HepG2 (cell line): ENCODE results near the gene KRTAP10-2. TPM values are rescaled to one million over a fixed set of nuclear protein-coding genes. Genes with fewer than 3 reads are reported as not detected.

Experiments
- ATAC-seq: fragments of 200-7000 bp; cut with Tn5 transposase; 3 replicates; pipeline ENCODE4 v1.9.1; 2020; ENCODE audit warnings: mild to moderate bottlenecking, moderate library complexity
- BruUV-seq: library from RNA; stranded (reverse); fragments of 400-500 nt; replicated peaks from 2 replicates; lab custom pipeline; 2021; lab: Mats Ljungman, UMichigan
- CTCF ChIA-PET: fragments of 300-600 bp; formaldehyde crosslinking; extraction: SDS; loops from one replicate; lab custom pipeline; 2021; ENCODE audit warnings: low total read pairs, inconsistent platforms, low intra/inter-chr PET ratio; lab: Yijun Ruan, JAX
- POLR2A ChIA-PET: fragments of 350-600 bp; sonication (Branson Sonifier 250); formaldehyde crosslinking; loops from one replicate; lab custom pipeline; 2020; ENCODE audit warnings: antibody characterized with exemption, inconsistent platforms; lab: Yijun Ruan, JAX
- DNase-seq: peaks from one replicate; pipeline ENCODE4 v3.0.0-alpha.2; 2015; ENCODE audit warnings: low spot score
- FAIRE-seq: peaks from 3 replicates; lab custom pipeline; 2011; peaks lifted over from hg19 to GRCh38; lab: Jason Lieb, UNC
- H2AFZ ChIP-seq: one replicate; pipeline ENCODE4 v1.6.1; 2011; ENCODE audit warnings: low read length, inconsistent platforms
- H3K27ac ChIP-seq: fragments of 300-600 bp; 3 replicates; pipeline ENCODE4 v1.8.0; 2011; ENCODE audit warnings: mixed run types, mild to moderate bottlenecking, mixed read lengths, low read length, inconsistent platforms; ENCODE audit not compliant: insufficient read depth; ENCODE audit errors: extremely low read length
- H3K27me3 ChIP-seq, 2 experiments: fragments of 200-600 bp in 1 of 2; 2 replicates in 1 of 2; 3 replicates in 1 of 2; pipeline versions ENCODE4 v1.6.0 to v1.8.0; 2011; ENCODE audit warnings: low read length in 2 of 2, mild to moderate bottlenecking in 2 of 2, moderate library complexity in 2 of 2, inconsistent platforms in 1 of 2; ENCODE audit not compliant: insufficient read depth in 2 of 2, control insufficient read depth in 1 of 2
- H3K36me3 ChIP-seq, 2 experiments: fragments of 200-600 bp in 1 of 2; replicated peaks in 1 of 2; 2 replicates in 1 of 2; 3 replicates in 1 of 2; pipeline versions ENCODE4 v1.5.1 to v1.8.0; 2011; ENCODE audit warnings: low read length in 2 of 2, inconsistent platforms in 1 of 2; ENCODE audit not compliant: insufficient read depth in 2 of 2, control insufficient read depth in 1 of 2
- H3K4me1 ChIP-seq: 2 replicates; pipeline ENCODE4 v1.5.1; 2012; ENCODE audit warnings: low read length, inconsistent platforms; ENCODE audit not compliant: insufficient read depth
- H3K4me2 ChIP-seq: 2 replicates; pipeline ENCODE4 v1.6.0; 2011; ENCODE audit warnings: low read depth, low read length, inconsistent platforms
- H3K4me3 ChIP-seq, 3 experiments: fragments of 200-600 bp in 1 of 3; sonication (generic), shearing (Covaris generic) in 1 of 3; replicated peaks in 1 of 3; 2 replicates each; pipeline ENCODE4 v1.5.1; 2011 to 2016; ENCODE audit warnings: low read length in 3 of 3, inconsistent platforms in 2 of 3, low read depth in 2 of 3, mild to moderate bottlenecking in 2 of 3, control low read depth in 1 of 3, mixed read lengths in 1 of 3; ENCODE audit not compliant: insufficient read depth in 1 of 3
- H3K79me2 ChIP-seq: one replicate; pipeline ENCODE4 v1.6.1; 2011; ENCODE audit warnings: low read length, inconsistent platforms; ENCODE audit not compliant: insufficient read depth
- H3K9ac ChIP-seq: 2 replicates; pipeline ENCODE4 v1.6.0; 2011; ENCODE audit warnings: mild to moderate bottlenecking, low read depth, low read length, inconsistent platforms; ENCODE audit not compliant: insufficient read depth
- H3K9me3 ChIP-seq: 2 replicates; pipeline ENCODE4 v1.5.1; 2012; ENCODE audit warnings: mild to moderate bottlenecking, low read length
- H4K20me1 ChIP-seq: 2 replicates; pipeline ENCODE4 v1.6.0; 2011; ENCODE audit warnings: inconsistent platforms, mild to moderate bottlenecking, low read length, moderate library complexity; ENCODE audit not compliant: insufficient read depth
- GABPA ChIP-seq, 2 experiments: IDR thresholded peaks; 2 replicates each; pipeline ENCODE4 v1.6.1; 2011 to 2016; ENCODE audit warnings: low read depth in 2 of 2, low read length in 1 of 2, missing biosample characterization in 1 of 2, missing genetic modification characterization in 1 of 2
- GABPB1 ChIP-seq: IDR thresholded peaks from 2 replicates; pipeline ENCODE4 v1.6.1; 2016; ENCODE audit warnings: mild to moderate bottlenecking, missing genetic modification reagents, moderate library complexity, missing compliant biosample characterization
- KAT7 ChIP-seq: IDR thresholded peaks from 2 replicates; pipeline ENCODE4 v1.6.1; 2018; ENCODE audit warnings: borderline replicate concordance, missing compliant biosample characterization
- ZNF687 ChIP-seq: sonication (generic); formaldehyde crosslinking; IDR thresholded peaks from 2 replicates; pipeline ENCODE4 v1.5.1; 2020; ENCODE audit warnings: mild to moderate bottlenecking, missing genetic modification reagents, moderate library complexity
- WGBS: methylation state at CpG from one replicate; pipeline ENCODE4 v1.1.6; 2017; ENCODE audit warnings: low lambda C conversion rate; 5-methylcytosine and 5-hydroxymethylcytosine counted together
- in situ Hi-C: cut with HindIII; loops from 2 replicates; pipeline ENCODE4 v1.10.0; 2017; ENCODE audit warnings: low pct_unique_long_range_greater_than_20kb; ENCODE audit not compliant: extremely low pct_ligation_motif_present
- intact Hi-C: fragments of 100-400 bp; cut with micrococcal nuclease; formaldehyde crosslinking; loops from one replicate; pipeline ENCODE4 v1.10.0; 2022; ENCODE audit not compliant: unreplicated experiment
- polyA plus RNA-seq, 8 experiments: library from polyadenylated mRNA; depleted of rRNA in 3 of 8; stranded (reverse) in 7 of 8; unstranded in 1 of 8; fragments of >200 nt; fragmentation: Illumina TruSeq in 4 of 8; extraction: Trizol in 4 of 8; gene quantifications; 2 replicates each; pipeline versions ENCODE4 v1.2.1 to v1.2.3, GENCODE V29; 2011 to 2016; ENCODE audit warnings: low read depth in 4 of 8, missing spikeins in 1 of 8, mixed read lengths in 1 of 8; ENCODE audit not compliant: insufficient read depth in 1 of 8
- total RNA-seq, 5 experiments: library from RNA; depleted of rRNA; stranded (reverse); fragments of >200 nt; fragmentation: Illumina TruSeq; extraction: Trizol; gene quantifications; 2 replicates each; pipeline ENCODE4 v1.2.3, GENCODE V29; 2016; ENCODE audit warnings: low read depth in 1 of 5

Gene KRTAP10-2
- total and polyA plus RNA-seq, 2 of the 13 experiments (the other 11 are each of a cell fraction or from before 2014, with no cell fraction given), result not detected

DNA sequence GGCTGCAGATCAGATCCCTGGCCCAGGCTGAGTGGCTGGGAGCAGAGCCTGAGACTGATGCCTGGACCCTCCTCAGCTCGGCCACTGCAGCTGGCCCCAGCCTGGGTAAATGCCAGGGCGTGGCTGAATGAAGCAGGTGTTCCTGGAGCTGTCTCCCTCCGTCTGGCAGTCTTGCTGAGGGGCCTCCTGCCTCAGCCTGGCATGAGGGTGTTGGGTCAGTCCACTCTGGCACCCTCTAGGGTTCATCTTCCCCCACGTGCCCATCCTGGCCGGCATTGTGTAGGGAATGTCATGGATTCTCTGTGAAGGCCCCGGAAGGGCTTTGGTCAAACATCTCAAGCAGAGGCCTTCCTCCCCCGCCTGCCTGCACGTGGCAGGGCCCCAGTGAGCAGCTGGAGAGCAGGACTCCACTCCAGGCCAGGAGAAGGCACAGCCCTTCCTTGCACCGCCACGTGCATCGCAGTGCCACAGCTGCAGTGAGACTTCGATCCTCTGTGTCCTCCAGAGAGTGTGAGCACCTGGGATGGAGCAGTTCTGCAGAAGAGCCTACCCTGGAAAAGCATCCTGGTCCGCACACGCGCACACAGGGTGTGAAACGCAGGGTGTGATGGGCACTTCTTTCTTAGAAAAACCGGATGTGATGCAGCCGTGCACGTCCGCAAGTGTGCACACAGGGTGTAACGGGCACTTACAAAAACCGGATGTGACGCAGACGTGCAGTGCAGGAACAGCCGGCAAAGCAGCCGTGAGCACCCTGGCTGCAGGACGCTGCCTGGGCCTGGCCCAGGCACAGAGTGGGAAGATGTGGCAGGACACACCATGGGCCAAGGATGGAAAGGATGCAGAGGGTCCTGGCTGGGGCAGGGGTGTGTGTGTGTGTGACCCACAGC, 17.6 kb upstream of the KRTAP10-2 start:
- H3K36me3 ChIP-seq, result no peaks in the 10 kb centered on the region
- ChIA-PET POLR2A (no interaction called here), CTCF (no interaction called here)
- H3K27ac ChIP-seq, result no peak overlapping the region
- no peak overlapping the region for H3K9ac ChIP-seq
- no TSS peak for BruUV-seq
- H2AFZ ChIP-seq, result no peak overlapping the region
- intact Hi-C loops, result no loop called here
- no peaks in the 10 kb centered on the region for H4K20me1 ChIP-seq
- no peak for DNase-seq
- TF ChIP-seq GABPB1 (CRISPR knock-in tag) (peak; percentile 36; the same call in 1 of the 2 replicates), ZNF687 (peak; percentile 49; the same call in 1 of the 2 replicates), GABPA (IDR thresholded peaks at IDR 0.05; ENCODE audit: low read depth, low read length) (no peak), GABPA (CRISPR knock-in tag; IDR thresholded peaks at IDR 0.05; ENCODE audit: low read depth) (peak; percentile 62; the same call in 1 of the 2 replicates), KAT7 (CRISPR knock-in tag) (no peak)
- peaks cover 16% of the 10 kb centered on the region for H3K4me1 ChIP-seq
- peaks cover 9% of the 10 kb centered on the region for H3K9me3 ChIP-seq
- no peak overlapping the region for H3K4me2 ChIP-seq
- 66% methylated on average over 20 of the region's 27 CpGs for WGBS
- H3K4me3 ChIP-seq, result no peak overlapping the region
- no peaks in the 10 kb centered on the region for H3K79me2 ChIP-seq
- H3K27me3 ChIP-seq, result no peaks in the 10 kb centered on the region; a peak in 1 of 5 replicates
- in situ Hi-C loops, result no loop called here
- no peak for FAIRE-seq
- no peak for ATAC-seq
